H9 (cell line): ENCODE data around the gene FAM24B. TPM values are rescaled to one million over a fixed set of nuclear protein-coding genes. Genes with fewer than 3 reads are reported as not detected.

Source experiments
- DNase-seq: peaks from one replicate; pipeline ENCODE4 v3.0.0-alpha.2; 2017
- H2AFZ ChIP-seq: one replicate; pipeline ENCODE4 v1.6.1; 2013; ENCODE audit warnings: mild to moderate bottlenecking, low read length, control low read depth, moderate library complexity
- H2AK5ac ChIP-seq: 2 replicates; pipeline ENCODE4 v1.6.1; 2013; ENCODE audit warnings: low read length, control low read depth, mixed read lengths; ENCODE audit not compliant: insufficient read length
- H2BK120ac ChIP-seq: one replicate; pipeline ENCODE4 v1.6.1; 2013; ENCODE audit warnings: low read depth, mild to moderate bottlenecking, low read length, control low read depth, inconsistent platforms; ENCODE audit not compliant: poor library complexity, severe bottlenecking
- H2BK12ac ChIP-seq: 2 replicates; pipeline ENCODE4 v1.6.1; 2013; ENCODE audit warnings: low read length, control low read depth, mixed read lengths, low read depth; ENCODE audit not compliant: insufficient read length
- H2BK15ac ChIP-seq: 2 replicates; pipeline ENCODE4 v1.6.1; 2013; ENCODE audit warnings: low read depth, low read length, control low read depth
- H2BK20ac ChIP-seq: one replicate; pipeline ENCODE4 v1.6.1; 2013; ENCODE audit warnings: low read depth, mild to moderate bottlenecking, low read length, control low read depth, inconsistent platforms; ENCODE audit not compliant: poor library complexity, severe bottlenecking
- H2BK5ac ChIP-seq: 2 replicates; pipeline ENCODE4 v1.6.1; 2013; ENCODE audit warnings: low read length, control low read depth, mixed read lengths; ENCODE audit not compliant: insufficient read length
- H3K14ac ChIP-seq: 2 replicates; pipeline ENCODE4 v1.6.1; 2013; ENCODE audit warnings: low read length, control low read depth; ENCODE audit not compliant: insufficient read depth
- H3K18ac ChIP-seq: 2 replicates; pipeline ENCODE4 v1.6.1; 2013; ENCODE audit warnings: low read depth, mild to moderate bottlenecking, mixed read lengths, low read length, control low read depth; ENCODE audit not compliant: insufficient read length
- H3K23ac ChIP-seq: 2 replicates; pipeline ENCODE4 v1.6.1; 2013; ENCODE audit warnings: low read length, control low read depth, mixed read lengths, low read depth; ENCODE audit not compliant: insufficient read length
- H3K23me2 ChIP-seq: 2 replicates; pipeline ENCODE4 v1.6.1; 2013; ENCODE audit warnings: low read depth, mild to moderate bottlenecking, mixed read lengths, low read length, control low read depth; ENCODE audit not compliant: insufficient read length, poor library complexity, severe bottlenecking
- H3K27ac ChIP-seq: 2 replicates; pipeline ENCODE4 v1.5.1; 2013; ENCODE audit warnings: low read length, control low read depth, mixed read lengths, low read depth; ENCODE audit not compliant: insufficient read length
- H3K27me3 ChIP-seq: 2 replicates; pipeline ENCODE4 v1.6.1; 2013; ENCODE audit warnings: low read length, control low read depth, inconsistent platforms; ENCODE audit not compliant: insufficient read depth
- H3K4ac ChIP-seq: 2 replicates; pipeline ENCODE4 v1.6.1; 2013; ENCODE audit warnings: low read depth, mild to moderate bottlenecking, control low read depth, inconsistent platforms, low read length, moderate library complexity
- H3K4me1 ChIP-seq: 2 replicates; pipeline ENCODE4 v1.6.1; 2013; ENCODE audit warnings: low read length, control low read depth, inconsistent platforms; ENCODE audit not compliant: insufficient read depth
- H3K4me2 ChIP-seq: 2 replicates; pipeline ENCODE4 v1.6.1; 2013; ENCODE audit warnings: low read length, control low read depth, mixed read lengths; ENCODE audit not compliant: insufficient read length, insufficient read depth
- H3K56ac ChIP-seq: 2 replicates; pipeline ENCODE4 v1.6.1; 2013; ENCODE audit warnings: low read depth, mild to moderate bottlenecking, mixed read lengths, low read length, control low read depth; ENCODE audit not compliant: insufficient read length
- H3K79me1 ChIP-seq: 2 replicates; pipeline ENCODE4 v1.6.1; 2013; ENCODE audit warnings: low read depth, mild to moderate bottlenecking, moderate library complexity, low read length, control low read depth, inconsistent platforms; ENCODE audit not compliant: insufficient read depth, poor library complexity, severe bottlenecking
- H3K79me2 ChIP-seq: 2 replicates; pipeline ENCODE4 v1.6.1; 2013; ENCODE audit warnings: low read length, control low read depth, inconsistent platforms; ENCODE audit not compliant: insufficient read depth
- H3K9ac ChIP-seq: 2 replicates; pipeline ENCODE4 v1.6.1; 2013; ENCODE audit warnings: low read length, control low read depth, mixed read lengths; ENCODE audit not compliant: insufficient read length; ENCODE audit errors: extremely low read depth
- H3K9me3 ChIP-seq: one replicate; pipeline ENCODE4 v1.6.1; 2013; ENCODE audit warnings: low read depth, low read length, inconsistent platforms; ENCODE audit not compliant: control insufficient read depth
- H3T11ph ChIP-seq: one replicate; pipeline ENCODE4 v1.6.1; 2013; ENCODE audit warnings: mild to moderate bottlenecking, low read length, control low read depth, inconsistent platforms
- H4K20me1 ChIP-seq: one replicate; pipeline ENCODE4 v1.6.1; 2013; ENCODE audit not compliant: control insufficient read depth, insufficient read length, insufficient read depth
- H4K5ac ChIP-seq: 2 replicates; pipeline ENCODE4 v1.6.1; 2013; ENCODE audit warnings: low read depth, mild to moderate bottlenecking, mixed read lengths, low read length, control low read depth; ENCODE audit not compliant: insufficient read length
- H4K8ac ChIP-seq: replicated peaks from 2 replicates; pipeline ENCODE4 v1.6.1; 2013; ENCODE audit warnings: low read length, control low read depth, mixed read lengths, low read depth; ENCODE audit not compliant: insufficient read length
- H4K91ac ChIP-seq: 2 replicates; pipeline ENCODE4 v1.6.1; 2013; ENCODE audit warnings: low read depth, mild to moderate bottlenecking, moderate library complexity, mixed read lengths, low read length, control low read depth; ENCODE audit not compliant: insufficient read length
- H3K27ac Mint-ChIP-seq, 3 experiments: 2 replicates in 2 of 3; 3 replicates in 1 of 3; pipeline ENCODE4 v1.8.0; 2020 to 2021; ENCODE audit warnings: mixed read lengths in 3 of 3, mild to moderate bottlenecking in 1 of 3, moderate library complexity in 1 of 3
- H3K27me3 Mint-ChIP-seq: 2 replicates; pipeline ENCODE4 v1.8.0; 2021; ENCODE audit warnings: low read depth, mild to moderate bottlenecking, moderate library complexity, mixed read lengths
- H3K36me3 Mint-ChIP-seq, 3 experiments: 2 replicates in 2 of 3; 3 replicates in 1 of 3; pipeline ENCODE4 v1.8.0; 2020 to 2021; ENCODE audit warnings: low read depth in 3 of 3, mixed read lengths in 3 of 3; ENCODE audit not compliant: insufficient read depth in 1 of 3
- H3K4me1 Mint-ChIP-seq, 2 experiments: 2 replicates each; pipeline ENCODE4 v1.8.0; 2020; ENCODE audit warnings: mixed read lengths in 2 of 2
- H3K4me3 Mint-ChIP-seq, 2 experiments: 2 replicates in 1 of 2; 3 replicates in 1 of 2; pipeline ENCODE4 v1.8.0; 2020 to 2021; ENCODE audit warnings: mild to moderate bottlenecking in 2 of 2, mixed read lengths in 2 of 2, moderate library complexity in 1 of 2
- H3K9me3 Mint-ChIP-seq, 2 experiments: 2 replicates in 1 of 2; 3 replicates in 1 of 2; pipeline ENCODE4 v1.8.0; 2020; ENCODE audit warnings: mild to moderate bottlenecking in 2 of 2, mixed read lengths in 2 of 2, moderate library complexity in 1 of 2
- total RNA-seq: library from RNA; stranded (reverse); gene quantifications from 2 replicates; pipeline ENCODE4 v1.2.1, GENCODE V29; 2021
- TF ChIP-seq, protein P1 (sequence below): fragments of 200-600 bp; sonication (generic); conservative IDR thresholded peaks from 3 replicates; pipeline ENCODE4 v1.8.0; 2021; ENCODE audit warnings: antibody characterized with exemption, mild to moderate bottlenecking

FAM24B gene
- total RNA-seq, 1 experiment from 2014 or later = not detected

DNA sequence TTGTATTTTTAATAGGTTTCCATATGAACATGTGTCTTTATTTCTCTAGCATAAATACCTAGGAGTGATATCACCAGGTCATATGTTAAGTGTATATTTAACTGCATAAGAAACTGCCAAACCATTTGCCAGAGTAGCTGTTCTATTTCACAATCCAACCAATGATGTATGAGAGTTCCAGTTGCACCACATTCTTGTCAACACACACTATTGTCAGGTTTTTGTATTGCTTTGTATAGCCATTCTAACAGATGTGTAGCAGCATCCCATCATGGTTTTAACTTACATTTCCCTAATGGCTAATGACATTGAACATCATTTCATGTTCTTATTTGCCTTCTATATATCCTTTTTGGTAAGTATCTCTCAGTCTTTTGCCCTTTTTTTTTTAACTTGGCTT, 37.8 kb downstream of the FAM24B start:
- no peak overlapping the region for H3K4ac ChIP-seq
- H3K9ac ChIP-seq = no peak overlapping the region
- no peak overlapping the region for H3T11ph ChIP-seq
- H3K9me3 Mint-ChIP-seq = peaks cover 5 to 23% of the 10 kb centered on the region in 2 experiments
- H3K23ac ChIP-seq = no peak overlapping the region
- no peak overlapping the region for H2AK5ac ChIP-seq
- no peaks in the 10 kb centered on the region; the same call in 1 of the 2 replicates for H3K79me2 ChIP-seq
- H2BK15ac ChIP-seq = no peak overlapping the region
- H3K4me3 Mint-ChIP-seq = no peak overlapping the region
- no peak overlapping the region for H3K4me2 ChIP-seq
- no peak overlapping the region for H4K8ac ChIP-seq
- no peak overlapping the region for H2BK20ac ChIP-seq
- H3K9me3 ChIP-seq = no peaks in the 10 kb centered on the region
- TF ChIP-seq, protein P1, sequence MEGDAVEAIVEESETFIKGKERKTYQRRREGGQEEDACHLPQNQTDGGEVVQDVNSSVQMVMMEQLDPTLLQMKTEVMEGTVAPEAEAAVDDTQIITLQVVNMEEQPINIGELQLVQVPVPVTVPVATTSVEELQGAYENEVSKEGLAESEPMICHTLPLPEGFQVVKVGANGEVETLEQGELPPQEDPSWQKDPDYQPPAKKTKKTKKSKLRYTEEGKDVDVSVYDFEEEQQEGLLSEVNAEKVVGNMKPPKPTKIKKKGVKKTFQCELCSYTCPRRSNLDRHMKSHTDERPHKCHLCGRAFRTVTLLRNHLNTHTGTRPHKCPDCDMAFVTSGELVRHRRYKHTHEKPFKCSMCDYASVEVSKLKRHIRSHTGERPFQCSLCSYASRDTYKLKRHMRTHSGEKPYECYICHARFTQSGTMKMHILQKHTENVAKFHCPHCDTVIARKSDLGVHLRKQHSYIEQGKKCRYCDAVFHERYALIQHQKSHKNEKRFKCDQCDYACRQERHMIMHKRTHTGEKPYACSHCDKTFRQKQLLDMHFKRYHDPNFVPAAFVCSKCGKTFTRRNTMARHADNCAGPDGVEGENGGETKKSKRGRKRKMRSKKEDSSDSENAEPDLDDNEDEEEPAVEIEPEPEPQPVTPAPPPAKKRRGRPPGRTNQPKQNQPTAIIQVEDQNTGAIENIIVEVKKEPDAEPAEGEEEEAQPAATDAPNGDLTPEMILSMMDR = no peak
- H4K91ac ChIP-seq = no peak overlapping the region
- no peaks in the 10 kb centered on the region; the same call in 1 of the 2 replicates for H3K4me1 ChIP-seq
- no peak overlapping the region for H2BK12ac ChIP-seq
- H3K14ac ChIP-seq = no peak overlapping the region
- H3K27ac ChIP-seq = no peak overlapping the region
- H2BK120ac ChIP-seq = no peak overlapping the region
- H2BK5ac ChIP-seq = no peak overlapping the region
- H3K79me1 ChIP-seq = no peaks in the 10 kb centered on the region
- H3K27me3 ChIP-seq = no peaks in the 10 kb centered on the region
- no peaks in the 10 kb centered on the region for H4K20me1 ChIP-seq
- no peak overlapping the region for H3K56ac ChIP-seq
- H3K36me3 Mint-ChIP-seq = peaks cover 33 to 84% (median 50%) of the 10 kb centered on the region in 3 experiments
- H2AFZ ChIP-seq = no peak overlapping the region
- no peak overlapping the region for H4K5ac ChIP-seq
- no peak overlapping the region for H3K18ac ChIP-seq
- H3K27me3 Mint-ChIP-seq = no peaks in the 10 kb centered on the region
- no peak for DNase-seq
- H3K23me2 ChIP-seq = no peaks in the 10 kb centered on the region
- H3K4me1 Mint-ChIP-seq = peaks cover 15 to 17% of the 10 kb centered on the region in 2 experiments
- no peak overlapping the region for H3K27ac Mint-ChIP-seq
